Measurements from ENCODE around the gene LRRC7. TPM values are rescaled to one million over a fixed set of nuclear protein-coding genes. Genes with fewer than 3 reads are reported as not detected.
"Not testable (repeated sequence)": the region's sequence is repeated elsewhere in the genome, so short reads cannot be mapped to it uniquely, and the experiment has no call there.

LRRC7 gene
- total and polyA plus RNA-seq, 2 donors = 0.09 to 0.21 TPM

DNA sequence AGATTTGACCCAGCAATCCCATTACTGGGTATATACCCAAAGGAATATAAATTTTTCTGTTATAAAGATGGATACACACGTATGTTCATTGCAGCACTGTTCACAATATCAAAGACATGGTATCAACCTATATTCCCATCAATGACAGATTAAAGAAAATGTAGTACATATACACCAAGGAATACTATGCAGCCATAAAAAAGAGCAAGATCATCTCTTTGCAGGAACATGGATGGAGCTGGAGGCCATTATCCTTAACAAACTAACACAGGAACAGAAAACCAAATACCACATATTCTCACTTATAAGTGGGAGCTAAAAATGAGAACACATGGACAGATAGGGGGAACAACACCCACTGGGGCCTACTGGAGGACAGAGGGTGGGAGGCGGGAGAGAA lies 394.7 kb downstream of the LRRC7 start:
- not testable (repeated sequence) for H3K9me3 ChIP-seq (ENCODE audit: control insufficient read depth in 2 of 2, insufficient read depth in 1 of 2, low read length in 1 of 2); H3K27me3 ChIP-seq (ENCODE audit: control insufficient read depth in 2 of 2, insufficient read depth in 1 of 2, low read length in 1 of 2); DNase-seq (ENCODE audit: low read depth in 6 of 9, low spot score in 9 of 9); H3K27ac ChIP-seq (ENCODE audit: low read depth in 1 of 2, low read length in 1 of 2); H3K36me3 ChIP-seq (ENCODE audit: control insufficient read depth in 2 of 2, insufficient read depth in 2 of 2, low read length in 1 of 2); H3K4me3 ChIP-seq (ENCODE audit: low read length in 2 of 2); H3K4me1 ChIP-seq (ENCODE audit: control insufficient read depth in 2 of 2, insufficient read depth in 2 of 2, low read length in 2 of 2)
- 92% methylated on average over 2 of the region's 2 CpGs for WGBS

DNA sequence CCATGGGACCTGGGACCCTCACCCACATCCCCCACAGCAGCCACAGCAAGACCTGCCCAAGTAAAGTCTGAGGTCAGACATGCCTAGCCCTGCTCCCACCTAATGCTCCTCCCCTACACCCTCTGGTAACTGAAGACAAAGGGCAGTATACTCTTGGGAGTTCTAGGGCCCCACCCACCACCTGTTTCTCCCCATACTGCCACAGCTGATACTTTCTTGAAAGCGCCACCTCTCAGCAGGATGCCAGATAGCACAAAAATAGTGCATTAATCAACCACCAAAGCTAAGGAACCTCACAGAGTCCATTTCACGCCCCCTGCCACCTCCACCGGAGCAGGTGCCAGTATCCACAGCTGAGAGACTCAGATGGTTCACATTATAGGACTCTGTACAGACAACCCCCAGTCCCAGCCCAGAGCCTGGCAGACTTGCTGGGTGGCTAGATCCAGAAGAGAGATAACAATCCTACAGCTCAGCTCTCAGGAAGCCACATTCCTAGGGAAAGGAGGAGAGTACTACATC lies 399.6 kb downstream of the LRRC7 start:
- WGBS = over 99% methylated on average over 3 of the region's 3 CpGs

DNA sequence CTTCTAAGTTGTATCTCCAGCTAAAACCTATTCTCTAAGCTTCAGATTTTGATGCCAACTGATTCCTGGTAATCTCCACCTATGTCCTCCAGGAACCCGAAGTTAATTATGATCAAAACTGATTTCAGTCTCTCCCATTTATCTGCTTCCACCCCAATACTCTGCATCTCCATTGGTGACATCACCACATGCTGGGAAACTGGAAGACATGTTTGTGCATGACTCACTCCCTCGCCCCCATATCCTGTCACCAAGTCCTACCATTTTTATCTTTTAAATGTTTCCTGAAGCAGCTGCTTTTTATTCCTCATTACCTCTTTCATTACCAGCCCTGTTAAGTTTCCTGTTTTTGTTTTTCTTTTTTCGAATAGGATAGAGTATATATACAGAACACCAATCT lies 409.2 kb downstream of the LRRC7 start:
- H3K4me1 ChIP-seq (ENCODE audit: control insufficient read depth in 2 of 2, insufficient read depth in 2 of 2, low read length in 2 of 2) = no peaks in the 10 kb centered on the region
- WGBS = 72% methylated on average over 3 of the region's 3 CpGs
- no peaks in the 10 kb centered on the region for H3K27me3 ChIP-seq (ENCODE audit: control insufficient read depth in 2 of 2, insufficient read depth in 1 of 2, low read length in 1 of 2)
- H3K27ac ChIP-seq (ENCODE audit: low read depth in 1 of 2, low read length in 1 of 2) = no peak overlapping the region
- no peak for DNase-seq (ENCODE audit: low read depth in 6 of 9, low spot score in 9 of 9)
- H3K4me3 ChIP-seq (ENCODE audit: low read length in 2 of 2) = no peak overlapping the region
- H3K9me3 ChIP-seq (ENCODE audit: control insufficient read depth in 2 of 2, insufficient read depth in 1 of 2, low read length in 1 of 2) = no peaks in the 10 kb centered on the region
- H3K36me3 ChIP-seq (ENCODE audit: control insufficient read depth in 2 of 2, insufficient read depth in 2 of 2, low read length in 1 of 2) = no peaks in the 10 kb centered on the region

More for the DNA sequence above, 399.6 kb downstream of the LRRC7 start:
- H3K9me3 ChIP-seq (ENCODE audit: control insufficient read depth in 2 of 2, insufficient read depth in 1 of 2, low read length in 1 of 2) = peaks cover 0 to 9% of the 10 kb centered on the region in 2 donors
- H3K27me3 ChIP-seq (ENCODE audit: control insufficient read depth in 2 of 2, insufficient read depth in 1 of 2, low read length in 1 of 2) = no peaks in the 10 kb centered on the region
- no peak overlapping the region for H3K4me3 ChIP-seq (ENCODE audit: low read length in 2 of 2)
- no peak for DNase-seq (ENCODE audit: low read depth in 6 of 9, low spot score in 9 of 9)
- no peak overlapping the region for H3K27ac ChIP-seq (ENCODE audit: low read depth in 1 of 2, low read length in 1 of 2)
- no peaks in the 10 kb centered on the region for H3K4me1 ChIP-seq (ENCODE audit: control insufficient read depth in 2 of 2, insufficient read depth in 2 of 2, low read length in 2 of 2)
- no peaks in the 10 kb centered on the region for H3K36me3 ChIP-seq (ENCODE audit: control insufficient read depth in 2 of 2, insufficient read depth in 2 of 2, low read length in 1 of 2)

DNA sequence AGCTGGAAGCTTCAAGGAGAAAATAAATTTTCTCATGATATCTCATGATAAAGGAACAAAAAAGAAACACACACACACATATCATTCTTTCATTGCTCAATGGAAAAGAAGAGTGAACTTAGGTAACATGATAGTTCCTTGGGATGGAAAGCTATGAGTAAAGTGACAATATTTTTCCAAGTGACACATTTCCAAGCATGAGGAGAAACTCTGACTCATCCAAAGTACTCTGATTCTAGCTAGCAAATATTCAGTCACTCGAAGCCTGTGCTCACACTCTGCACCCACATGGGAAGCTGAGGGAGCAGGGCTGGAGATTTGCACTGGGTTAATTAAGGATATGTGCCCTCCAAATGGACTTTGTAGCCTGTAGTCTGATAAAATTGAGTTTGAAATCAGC lies 415.3 kb downstream of the LRRC7 start:
- H3K27me3 ChIP-seq (ENCODE audit: control insufficient read depth in 2 of 2, insufficient read depth in 1 of 2, low read length in 1 of 2) = no peaks in the 10 kb centered on the region
- no peaks in the 10 kb centered on the region for H3K9me3 ChIP-seq (ENCODE audit: control insufficient read depth in 2 of 2, insufficient read depth in 1 of 2, low read length in 1 of 2)
- no peak for DNase-seq (ENCODE audit: low read depth in 6 of 9, low spot score in 9 of 9)
- 81% methylated on average over 1 of the region's 1 CpG for WGBS
- H3K36me3 ChIP-seq (ENCODE audit: control insufficient read depth in 2 of 2, insufficient read depth in 2 of 2, low read length in 1 of 2) = no peaks in the 10 kb centered on the region
- no peak overlapping the region for H3K27ac ChIP-seq (ENCODE audit: low read depth in 1 of 2, low read length in 1 of 2)
- no peaks in the 10 kb centered on the region for H3K4me1 ChIP-seq (ENCODE audit: control insufficient read depth in 2 of 2, insufficient read depth in 2 of 2, low read length in 2 of 2)
- no peak overlapping the region for H3K4me3 ChIP-seq (ENCODE audit: low read length in 2 of 2)

DNA sequence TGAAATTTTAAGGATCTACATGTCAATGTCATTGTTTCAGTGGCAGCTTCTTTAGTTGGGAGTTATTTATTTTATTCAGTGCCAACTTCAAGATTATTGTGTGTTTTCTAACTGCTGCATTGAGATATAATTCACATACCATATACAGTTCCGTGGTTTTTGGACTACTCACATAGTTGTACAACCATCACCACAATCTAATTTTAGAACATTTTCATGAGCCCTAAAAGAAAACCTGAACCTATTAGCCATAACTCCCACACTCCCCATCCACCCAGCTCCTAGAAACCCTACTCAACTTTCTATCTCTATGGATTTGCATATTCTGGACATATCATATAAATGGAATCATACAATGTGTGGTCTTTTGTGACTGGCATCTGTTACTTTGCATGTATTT lies 417.7 kb downstream of the LRRC7 start:
- no peak for DNase-seq (ENCODE audit: low read depth in 6 of 9, low spot score in 9 of 9)
- Histone ChIP-seq H3K27me3 (ENCODE audit: control insufficient read depth in 2 of 2, insufficient read depth in 1 of 2, low read length in 1 of 2) (no peaks in the 10 kb centered on the region), H3K27ac (ENCODE audit: low read depth in 1 of 2, low read length in 1 of 2) (no peak overlapping the region), H3K4me3 (ENCODE audit: low read length in 2 of 2) (no peak overlapping the region), H3K4me1 (ENCODE audit: control insufficient read depth in 2 of 2, insufficient read depth in 2 of 2, low read length in 2 of 2) (no peaks in the 10 kb centered on the region), H3K9me3 (ENCODE audit: control insufficient read depth in 2 of 2, insufficient read depth in 1 of 2, low read length in 1 of 2) (no peaks in the 10 kb centered on the region), H3K36me3 (ENCODE audit: control insufficient read depth in 2 of 2, insufficient read depth in 2 of 2, low read length in 1 of 2) (no peaks in the 10 kb centered on the region)
- 91% methylated on average over 1 of the region's 1 CpG for WGBS

DNA sequence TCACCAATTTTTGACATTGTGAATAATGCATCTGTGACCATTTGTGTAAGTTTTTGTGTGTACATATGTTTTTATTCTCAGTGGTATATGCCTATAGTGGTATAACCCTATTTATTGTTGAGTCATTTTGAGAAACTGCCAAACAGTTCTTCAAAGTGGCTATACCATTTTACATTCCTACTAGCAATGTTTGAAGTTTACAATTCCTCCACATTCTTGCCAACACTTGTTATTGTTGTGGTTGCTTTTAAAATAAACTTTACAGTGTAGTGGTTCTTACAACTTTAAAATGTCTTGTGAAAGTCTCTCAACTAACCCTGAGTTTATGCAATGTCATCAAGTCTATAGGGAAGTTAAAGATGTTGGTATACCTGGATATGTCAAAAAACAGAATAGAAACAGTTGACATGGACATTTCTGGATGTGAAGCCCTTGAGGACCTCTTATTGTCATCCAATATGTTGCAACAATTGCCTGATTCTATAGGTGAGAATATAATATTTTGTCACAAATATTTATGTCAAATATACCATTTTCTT lies 418.2 kb downstream of the LRRC7 start:
- no peaks in the 10 kb centered on the region for H3K27me3 ChIP-seq (ENCODE audit: control insufficient read depth in 2 of 2, insufficient read depth in 1 of 2, low read length in 1 of 2)
- H3K4me3 ChIP-seq (ENCODE audit: low read length in 2 of 2) = no peak overlapping the region
- H3K9me3 ChIP-seq (ENCODE audit: control insufficient read depth in 2 of 2, insufficient read depth in 1 of 2, low read length in 1 of 2) = no peaks in the 10 kb centered on the region
- no peak overlapping the region for H3K27ac ChIP-seq (ENCODE audit: low read depth in 1 of 2, low read length in 1 of 2)
- H3K36me3 ChIP-seq (ENCODE audit: control insufficient read depth in 2 of 2, insufficient read depth in 2 of 2, low read length in 1 of 2) = no peaks in the 10 kb centered on the region
- no peaks in the 10 kb centered on the region for H3K4me1 ChIP-seq (ENCODE audit: control insufficient read depth in 2 of 2, insufficient read depth in 2 of 2, low read length in 2 of 2)
- DNase-seq (ENCODE audit: low read depth in 6 of 9, low spot score in 9 of 9) = no peak

DNA sequence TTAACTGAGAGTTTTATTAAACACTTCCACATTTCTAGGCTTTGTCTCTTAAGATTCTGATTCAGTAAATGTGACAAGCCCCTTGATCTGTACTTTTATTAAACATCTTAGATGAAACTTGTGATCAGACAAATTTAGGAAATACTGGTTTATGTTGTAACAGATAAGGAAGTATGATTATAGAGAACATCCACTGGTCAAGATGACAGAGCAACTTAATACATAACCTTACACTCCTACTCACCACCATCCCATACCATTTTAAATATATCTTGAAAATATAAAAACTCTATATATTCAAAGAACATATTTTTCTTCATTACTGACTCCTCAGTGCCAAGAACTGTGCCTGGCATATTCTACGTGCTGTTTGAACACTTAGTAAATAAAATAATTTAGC lies 420.2 kb downstream of the LRRC7 start:
- WGBS = 91% methylated on average over 1 of the region's 1 CpG
- DNase-seq (ENCODE audit: low read depth in 6 of 9, low spot score in 9 of 9) = no peak

DNA sequence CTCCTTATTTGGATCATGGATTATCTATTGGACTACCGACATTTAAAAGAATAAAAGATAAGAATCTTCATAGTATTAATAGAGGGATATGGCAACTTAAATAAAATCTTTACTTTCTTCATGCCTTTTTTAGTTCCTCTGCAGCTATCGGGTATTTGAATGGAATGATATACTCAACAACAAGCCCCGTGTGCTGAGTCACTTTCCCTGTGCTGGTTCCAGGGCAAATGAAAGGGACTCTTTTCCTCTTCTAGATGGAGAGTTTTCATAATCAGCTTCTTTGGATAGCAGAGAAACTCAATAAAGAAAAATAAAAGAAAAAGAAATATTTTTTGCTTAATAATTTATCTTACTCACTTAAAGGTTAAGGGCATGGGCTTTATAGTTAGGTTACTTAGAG lies 423.9 kb downstream of the LRRC7 start:
- 69% methylated on average over 3 of the region's 3 CpGs for WGBS
- Histone ChIP-seq H3K27me3 (ENCODE audit: control insufficient read depth in 2 of 2, insufficient read depth in 1 of 2, low read length in 1 of 2) (no peaks in the 10 kb centered on the region), H3K4me3 (ENCODE audit: low read length in 2 of 2) (no peak overlapping the region), H3K27ac (ENCODE audit: low read depth in 1 of 2, low read length in 1 of 2) (no peak overlapping the region), H3K36me3 (ENCODE audit: control insufficient read depth in 2 of 2, insufficient read depth in 2 of 2, low read length in 1 of 2) (no peaks in the 10 kb centered on the region), H3K4me1 (ENCODE audit: control insufficient read depth in 2 of 2, insufficient read depth in 2 of 2, low read length in 2 of 2) (no peaks in the 10 kb centered on the region), H3K9me3 (ENCODE audit: control insufficient read depth in 2 of 2, insufficient read depth in 1 of 2, low read length in 1 of 2) (no peaks in the 10 kb centered on the region)
- no peak for DNase-seq (ENCODE audit: low read depth in 6 of 9, low spot score in 9 of 9)

More for the DNA sequence above, 420.2 kb downstream of the LRRC7 start:
- no peaks in the 10 kb centered on the region for H3K4me1 ChIP-seq (ENCODE audit: control insufficient read depth in 2 of 2, insufficient read depth in 2 of 2, low read length in 2 of 2)
- no peaks in the 10 kb centered on the region for H3K27me3 ChIP-seq (ENCODE audit: control insufficient read depth in 2 of 2, insufficient read depth in 1 of 2, low read length in 1 of 2)
- H3K27ac ChIP-seq (ENCODE audit: low read depth in 1 of 2, low read length in 1 of 2) = no peak overlapping the region
- no peaks in the 10 kb centered on the region for H3K36me3 ChIP-seq (ENCODE audit: control insufficient read depth in 2 of 2, insufficient read depth in 2 of 2, low read length in 1 of 2)
- H3K9me3 ChIP-seq (ENCODE audit: control insufficient read depth in 2 of 2, insufficient read depth in 1 of 2, low read length in 1 of 2) = no peaks in the 10 kb centered on the region
- no peak overlapping the region for H3K4me3 ChIP-seq (ENCODE audit: low read length in 2 of 2)

DNA sequence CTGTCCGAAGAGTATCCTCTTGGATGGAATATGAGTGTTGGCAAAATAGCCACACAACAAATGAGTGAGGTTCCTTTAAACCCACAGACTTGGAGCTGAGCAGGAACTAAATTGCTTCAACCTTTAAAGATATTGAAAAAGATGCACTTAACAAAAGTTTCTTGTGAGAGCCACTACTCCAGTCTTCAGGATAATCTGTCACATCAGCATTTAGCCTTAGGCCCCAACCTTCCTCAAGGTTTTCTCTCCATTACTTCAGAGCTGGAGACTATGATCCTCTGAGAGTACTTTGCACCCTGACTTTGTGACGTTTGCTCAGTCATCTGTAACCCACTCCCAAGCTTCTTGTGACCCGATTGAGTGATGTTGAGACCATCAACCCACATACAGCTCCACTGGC lies 424.9 kb downstream of the LRRC7 start:
- no peak overlapping the region for H3K4me3 ChIP-seq (ENCODE audit: low read length in 2 of 2)
- H3K4me1 ChIP-seq (ENCODE audit: control insufficient read depth in 2 of 2, insufficient read depth in 2 of 2, low read length in 2 of 2) = no peaks in the 10 kb centered on the region
- no peaks in the 10 kb centered on the region for H3K36me3 ChIP-seq (ENCODE audit: control insufficient read depth in 2 of 2, insufficient read depth in 2 of 2, low read length in 1 of 2)
- WGBS = 84% methylated on average over 3 of the region's 3 CpGs
- no peak overlapping the region for H3K27ac ChIP-seq (ENCODE audit: low read depth in 1 of 2, low read length in 1 of 2)
- no peaks in the 10 kb centered on the region for H3K9me3 ChIP-seq (ENCODE audit: control insufficient read depth in 2 of 2, insufficient read depth in 1 of 2, low read length in 1 of 2)
- H3K27me3 ChIP-seq (ENCODE audit: control insufficient read depth in 2 of 2, insufficient read depth in 1 of 2, low read length in 1 of 2) = no peaks in the 10 kb centered on the region
- no peak for DNase-seq (ENCODE audit: low read depth in 6 of 9, low spot score in 9 of 9)

DNA sequence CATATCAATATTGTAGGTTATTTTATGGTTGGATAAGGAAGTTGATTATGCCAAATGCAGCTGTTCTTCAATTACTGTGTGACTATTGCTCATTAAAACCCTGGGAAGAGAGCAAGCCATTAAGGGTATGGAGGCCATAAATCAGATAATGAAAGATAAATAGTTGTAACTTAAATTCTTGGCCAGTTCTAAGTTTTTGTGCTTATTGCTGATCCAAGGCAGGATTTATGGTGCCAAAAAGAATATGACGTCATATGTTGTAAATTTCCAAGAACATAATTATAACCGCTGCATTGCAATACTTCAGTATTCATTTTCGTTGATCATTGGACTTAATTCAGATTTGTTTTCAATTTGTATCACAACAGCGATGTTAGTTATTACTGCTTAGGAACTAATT lies 426.1 kb downstream of the LRRC7 start:
- no peaks in the 10 kb centered on the region for H3K4me1 ChIP-seq (ENCODE audit: control insufficient read depth in 2 of 2, insufficient read depth in 2 of 2, low read length in 2 of 2)
- 92% methylated on average over 4 of the region's 4 CpGs for WGBS
- H3K36me3 ChIP-seq (ENCODE audit: control insufficient read depth in 2 of 2, insufficient read depth in 2 of 2, low read length in 1 of 2) = no peaks in the 10 kb centered on the region
- H3K27me3 ChIP-seq (ENCODE audit: control insufficient read depth in 2 of 2, insufficient read depth in 1 of 2, low read length in 1 of 2) = no peaks in the 10 kb centered on the region
- H3K4me3 ChIP-seq (ENCODE audit: low read length in 2 of 2) = no peak overlapping the region
- no peak overlapping the region for H3K27ac ChIP-seq (ENCODE audit: low read depth in 1 of 2, low read length in 1 of 2)
- DNase-seq (ENCODE audit: low read depth in 6 of 9, low spot score in 9 of 9) = no peak
- H3K9me3 ChIP-seq (ENCODE audit: control insufficient read depth in 2 of 2, insufficient read depth in 1 of 2, low read length in 1 of 2) = no peaks in the 10 kb centered on the region

All from thymus (tissue), 11 donors.